Esophagus (tissue), 2 donors: ENCODE results near the gene DLL4. TPM values are rescaled to one million over a fixed set of nuclear protein-coding genes. Genes with fewer than 3 reads are reported as not detected.

Experiments
- H3K27ac ChIP-seq, 2 donors: one replicate each; pipeline ENCODE4 v1.5.1; 2013; ENCODE audit warnings: low read depth in 2 of 2, mild to moderate bottlenecking in 2 of 2, inconsistent platforms in 1 of 2, low read length in 1 of 2, moderate library complexity in 1 of 2
- H3K27me3 ChIP-seq, 2 donors: one replicate each; pipeline ENCODE4 v1.6.1; 2013; ENCODE audit warnings: low read length in 2 of 2, control low read depth in 1 of 2, mild to moderate bottlenecking in 1 of 2; ENCODE audit not compliant: insufficient read depth in 2 of 2, control insufficient read depth in 1 of 2
- H3K36me3 ChIP-seq, 2 donors: one replicate each; pipeline ENCODE4 v1.6.1; 2013; ENCODE audit warnings: low read length in 1 of 2; ENCODE audit not compliant: control insufficient read depth in 2 of 2, insufficient read depth in 2 of 2
- H3K4me1 ChIP-seq, 2 donors: one replicate each; pipeline ENCODE4 v1.6.1; 2013; ENCODE audit warnings: low read length in 1 of 2; ENCODE audit not compliant: control insufficient read depth in 2 of 2, insufficient read depth in 2 of 2
- H3K4me3 ChIP-seq, 2 donors: one replicate each; pipeline ENCODE4 v1.5.1; 2013; ENCODE audit warnings: low read length in 2 of 2, mild to moderate bottlenecking in 2 of 2, low read depth in 1 of 2, moderate library complexity in 1 of 2
- H3K9me3 ChIP-seq, 2 donors: one replicate each; pipeline ENCODE4 v1.6.1; 2013; ENCODE audit warnings: mild to moderate bottlenecking in 2 of 2, low read depth in 1 of 2, low read length in 1 of 2, moderate library complexity in 1 of 2; ENCODE audit not compliant: control insufficient read depth in 2 of 2, insufficient read depth in 1 of 2
- WGBS, 2 donors: extraction: QIAGEN DNeasy Blood & Tissue Kit; methylation state at CpG; one replicate each; pipeline ENCODE4 v1.1.7; 2013; 5-methylcytosine and 5-hydroxymethylcytosine counted together
- polyA plus RNA-seq, 2 donors: library from polyadenylated mRNA; stranded (reverse); fragments of 200-250 nt; gene quantifications; one replicate each; pipeline ENCODE4 v1.2.3, GENCODE V29; 2013
- donor health status: healthy with polysubstance abuse.
- donor health status: Bipolar disorder and iron deficiency.

DLL4 gene
- polyA plus RNA-seq, 2 donors: 1.8 to 1.9 TPM

GRCh38 chr15:40893733-40894680, 35.1 kb upstream of the DLL4 start, which contains the start of gene VPS18:
Gene VPS18, plus strand, starts transcription at chr15:40894450. Its CDS starts 319 bp downstream, at chr15:40894769.
- no peaks in the 10 kb centered on the region for H3K27me3 ChIP-seq
- peaks cover 0 to 19% of the 10 kb centered on the region in 2 donors for H3K4me1 ChIP-seq
- peak within 1 kb of the TSS; percentile 84 to 86 for H3K4me3 ChIP-seq
- H3K36me3 ChIP-seq: peaks cover 3 to 4% of the 10 kb centered on the region in 2 donors
- 2 to 4% methylated on average over 47 to 55 of the region's 55 CpGs for WGBS, 2 donors
- no peaks in the 10 kb centered on the region for H3K9me3 ChIP-seq
- H3K27ac ChIP-seq: peak within 1 kb of the TSS; percentile 91 to 95

GRCh38 chr15:40894681-40895448, 34.3 kb upstream of the DLL4 start:
- no peaks in the 10 kb centered on the region for H3K9me3 ChIP-seq
- peaks cover 0 to 19% of the 10 kb centered on the region in 2 donors for H3K4me1 ChIP-seq
- peak overlapping the region; percentile 91 to 95 for H3K27ac ChIP-seq
- H3K36me3 ChIP-seq: peaks cover 10 to 13% of the 10 kb centered on the region in 2 donors
- peak overlapping the region; percentile 84 to 86 for H3K4me3 ChIP-seq
- no peaks in the 10 kb centered on the region for H3K27me3 ChIP-seq
- 1 to 3% methylated on average over 33 of the region's 33 CpGs for WGBS, 2 donors

DNA sequence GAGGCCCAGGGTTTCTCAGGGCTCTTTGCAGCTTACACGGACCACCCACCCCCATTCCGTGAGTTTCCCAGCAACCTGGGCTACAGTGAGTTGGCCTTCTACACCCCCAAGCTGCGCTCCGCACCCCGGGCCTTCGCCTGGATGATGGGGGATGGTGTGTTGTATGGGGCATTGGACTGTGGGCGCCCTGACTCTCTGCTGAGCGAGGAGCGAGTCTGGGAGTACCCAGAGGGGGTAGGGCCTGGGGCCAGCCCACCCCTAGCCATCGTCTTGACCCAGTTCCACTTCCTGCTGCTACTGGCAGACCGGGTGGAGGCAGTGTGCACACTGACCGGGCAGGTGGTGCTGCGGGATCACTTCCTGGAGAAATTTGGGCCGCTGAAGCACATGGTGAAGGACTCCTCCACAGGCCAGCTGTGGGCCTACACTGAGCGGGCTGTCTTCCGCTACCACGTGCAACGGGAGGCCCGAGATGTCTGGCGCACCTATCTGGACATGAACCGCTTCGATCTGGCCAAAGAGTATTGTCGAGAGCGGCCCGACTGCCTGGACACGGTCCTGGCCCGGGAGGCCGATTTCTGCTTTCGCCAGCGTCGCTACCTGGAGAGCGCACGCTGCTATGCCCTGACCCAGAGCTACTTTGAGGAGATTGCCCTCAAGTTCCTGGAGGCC, 29.5 kb upstream of the DLL4 start:
- no peaks in the 10 kb centered on the region for H3K9me3 ChIP-seq
- H3K4me1 ChIP-seq: peaks cover 0 to 18% of the 10 kb centered on the region in 2 donors
- H3K36me3 ChIP-seq: peaks cover 14 to 42% of the 10 kb centered on the region in 2 donors
- WGBS, 2 donors: 90% methylated on average over 33 of the region's 33 CpGs
- H3K27ac ChIP-seq: no peak overlapping the region
- no peak overlapping the region for H3K4me3 ChIP-seq
- no peaks in the 10 kb centered on the region for H3K27me3 ChIP-seq

DNA sequence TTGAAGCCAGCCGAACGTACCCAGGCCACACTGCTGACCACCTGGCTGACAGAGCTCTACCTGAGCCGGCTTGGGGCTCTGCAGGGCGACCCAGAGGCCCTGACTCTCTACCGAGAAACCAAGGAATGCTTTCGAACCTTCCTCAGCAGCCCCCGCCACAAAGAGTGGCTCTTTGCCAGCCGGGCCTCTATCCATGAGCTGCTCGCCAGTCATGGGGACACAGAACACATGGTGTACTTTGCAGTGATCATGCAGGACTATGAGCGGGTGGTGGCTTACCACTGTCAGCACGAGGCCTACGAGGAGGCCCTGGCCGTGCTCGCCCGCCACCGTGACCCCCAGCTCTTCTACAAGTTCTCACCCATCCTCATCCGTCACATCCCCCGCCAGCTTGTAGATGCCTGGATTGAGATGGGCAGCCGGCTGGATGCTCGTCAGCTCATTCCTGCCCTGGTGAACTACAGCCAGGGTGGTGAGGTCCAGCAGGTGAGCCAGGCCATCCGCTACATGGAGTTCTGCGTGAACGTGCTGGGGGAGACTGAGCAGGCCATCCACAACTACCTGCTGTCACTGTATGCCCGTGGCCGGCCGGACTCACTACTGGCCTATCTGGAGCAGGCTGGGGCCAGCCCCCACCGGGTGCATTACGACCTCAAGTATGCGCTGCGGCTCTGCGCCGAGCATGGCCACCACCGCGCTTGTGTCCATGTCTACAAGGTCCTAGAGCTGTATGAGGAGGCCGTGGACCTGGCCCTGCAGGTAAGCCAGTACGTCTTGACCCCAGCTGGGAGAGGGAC, 28.7 kb upstream of the DLL4 start:
- Histone ChIP-seq H3K4me1 (peaks cover 0 to 16% of the 10 kb centered on the region in 2 donors), H3K9me3 (no peaks in the 10 kb centered on the region), H3K27ac (no peak overlapping the region), H3K27me3 (no peaks in the 10 kb centered on the region), H3K4me3 (no peak overlapping the region), H3K36me3 (peaks cover 14 to 45% of the 10 kb centered on the region in 2 donors)
- 91% methylated on average over 36 of the region's 36 CpGs for WGBS, 2 donors

GRCh38 chr15:40901053-40901443, 28.1 kb upstream of the DLL4 start:
- H3K36me3 ChIP-seq: peaks cover 14 to 45% of the 10 kb centered on the region in 2 donors
- H3K9me3 ChIP-seq: no peaks in the 10 kb centered on the region
- H3K27me3 ChIP-seq: no peaks in the 10 kb centered on the region
- no peak overlapping the region for H3K4me3 ChIP-seq
- WGBS, 2 donors: 75 to 76% methylated on average over 5 of the region's 5 CpGs
- peaks cover 0 to 13% of the 10 kb centered on the region in 2 donors for H3K4me1 ChIP-seq
- no peak overlapping the region for H3K27ac ChIP-seq

DNA sequence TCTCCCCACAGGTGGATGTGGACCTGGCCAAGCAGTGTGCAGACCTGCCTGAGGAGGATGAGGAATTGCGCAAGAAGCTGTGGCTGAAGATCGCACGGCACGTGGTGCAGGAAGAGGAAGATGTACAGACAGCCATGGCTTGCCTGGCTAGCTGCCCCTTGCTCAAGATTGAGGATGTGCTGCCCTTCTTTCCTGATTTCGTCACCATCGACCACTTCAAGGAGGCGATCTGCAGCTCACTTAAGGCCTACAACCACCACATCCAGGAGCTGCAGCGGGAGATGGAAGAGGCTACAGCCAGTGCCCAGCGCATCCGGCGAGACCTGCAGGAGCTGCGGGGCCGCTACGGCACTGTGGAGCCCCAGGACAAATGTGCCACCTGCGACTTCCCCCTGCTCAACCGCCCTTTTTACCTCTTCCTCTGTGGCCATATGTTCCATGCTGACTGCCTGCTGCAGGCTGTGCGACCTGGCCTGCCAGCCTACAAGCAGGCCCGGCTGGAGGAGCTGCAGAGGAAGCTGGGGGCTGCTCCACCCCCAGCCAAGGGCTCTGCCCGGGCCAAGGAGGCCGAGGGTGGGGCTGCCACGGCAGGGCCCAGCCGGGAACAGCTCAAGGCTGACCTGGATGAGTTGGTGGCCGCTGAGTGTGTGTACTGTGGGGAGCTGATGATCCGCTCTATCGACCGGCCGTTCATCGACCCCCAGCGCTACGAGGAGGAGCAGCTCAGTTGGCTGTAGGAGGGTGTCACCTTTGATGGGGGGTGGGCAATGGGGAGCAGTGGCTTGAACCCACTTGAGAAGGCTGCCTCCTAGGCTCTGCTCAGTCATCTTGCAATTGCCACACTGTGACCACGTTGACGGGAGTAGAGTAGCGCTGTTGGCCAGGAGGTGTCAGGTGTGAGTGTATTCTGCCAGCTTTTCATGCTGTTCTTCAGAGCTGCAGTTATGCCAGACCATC, 26.3 kb upstream of the DLL4 start:
- Histone ChIP-seq H3K27ac (no peak overlapping the region), H3K4me3 (no peak overlapping the region), H3K36me3 (peaks cover 14 to 45% of the 10 kb centered on the region in 2 donors), H3K4me1 (peaks cover 0 to 26% of the 10 kb centered on the region in 2 donors), H3K27me3 (no peaks in the 10 kb centered on the region), H3K9me3 (no peaks in the 10 kb centered on the region)
- 75 to 78% methylated on average over 33 of the region's 33 CpGs for WGBS, 2 donors

GRCh38 chr15:40904552-40905201, 24.5 kb upstream of the DLL4 start:
- Histone ChIP-seq H3K27ac (peak overlapping the region in 1 of 2 donors; percentile 37), H3K36me3 (peaks cover 4 to 34% of the 10 kb centered on the region in 2 donors), H3K9me3 (no peaks in the 10 kb centered on the region), H3K27me3 (no peaks in the 10 kb centered on the region), H3K4me3 (no peak overlapping the region), H3K4me1 (peaks cover 0 to 29% of the 10 kb centered on the region in 2 donors)
- WGBS, 2 donors: 63 to 67% methylated on average over 7 of the region's 7 CpGs
